Uterus (tissue), 2 donors: Measurements from ENCODE around the gene CDKAL1.

Experiments used
- CTCF ChIP-seq, 4 experiments: fragments of 200-600 bp in 2 of 4; fragments of 450-650 bp in 2 of 4; sonication (generic) in 2 of 4; IDR thresholded peaks; one replicate each; pipeline ENCODE4 v1.5.1; 2016 to 2019; ENCODE audit warnings: antibody characterized with exemption in 4 of 4, mild to moderate bottlenecking in 2 of 4, moderate library complexity in 1 of 4
- POLR2A ChIP-seq, 2 donors: fragments of 450-650 bp; IDR thresholded peaks; one replicate each; pipeline ENCODE4 v1.6.1; 2016; ENCODE audit warnings: antibody characterized with exemption in 2 of 2, mild to moderate bottlenecking in 1 of 2, moderate library complexity in 1 of 2

GRCh38 chr6:20879121-20879520, 344.9 kb downstream of the CDKAL1 start:
- no peak for TF ChIP-seq CTCF (IDR thresholded peaks at IDR 0.05)
- TF ChIP-seq POLR2A (IDR thresholded peaks at IDR 0.05) = no peak
